NCI-H187 treated with DMSO at 0.1 percent for 48 hours (cell line): ENCODE data around the gene TIMM8B.
A peak's percentile ranks its signal among the peaks of the same experiment; 100 is the strongest.
"Not testable (repeated sequence)": the region's sequence is repeated elsewhere in the genome, so short reads cannot be mapped to it uniquely, and the experiment has no call there.

ENCODE experiments used
- DNase-seq: peaks from one replicate; lab custom pipeline; 2025; lab: John Stamatoyannopoulos, UW

The TIMM8B gene, protein sequence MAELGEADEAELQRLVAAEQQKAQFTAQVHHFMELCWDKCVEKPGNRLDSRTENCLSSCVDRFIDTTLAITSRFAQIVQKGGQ

GRCh38 chr11:112086422-112087191 lies at the start of gene TIMM8B, which contains the start of gene SDHD:
TIMM8B (minus strand) TSS chr11:112086756; CDS start chr11:112086723, 33 bp downstream.
SDHD (plus strand) TSS chr11:112086873; CDS start chr11:112086908, 35 bp downstream.
- DNase-seq, result peak; percentile 91

GRCh38 chr11:112134473-112134872 lies 47.9 kb upstream of the TIMM8B start:
- DNase-seq, result no peak

GRCh38 chr11:112132737-112133136 lies 46.2 kb upstream of the TIMM8B start:
- DNase-seq, result no peak

DNA sequence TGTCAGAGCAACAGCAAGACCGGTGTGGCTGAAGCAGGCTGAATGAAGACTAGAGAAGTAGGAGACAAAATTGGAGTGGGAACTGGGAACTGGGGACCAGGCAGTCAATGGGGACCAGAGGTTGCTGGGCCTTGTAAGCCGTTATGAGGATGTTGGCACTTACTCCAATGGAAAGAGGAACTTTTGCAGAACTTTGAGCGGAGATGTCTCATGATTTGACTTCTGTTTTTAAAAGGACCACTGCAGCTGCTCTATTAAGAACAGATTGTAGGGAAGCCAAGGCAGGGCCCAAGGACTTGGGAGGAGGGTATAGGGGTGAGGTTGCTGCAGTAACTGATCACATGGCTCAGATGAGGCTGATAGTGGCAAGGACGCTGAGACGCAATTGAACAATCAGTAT lies 43.1 kb upstream of the TIMM8B start:
- no peak for DNase-seq

DNA sequence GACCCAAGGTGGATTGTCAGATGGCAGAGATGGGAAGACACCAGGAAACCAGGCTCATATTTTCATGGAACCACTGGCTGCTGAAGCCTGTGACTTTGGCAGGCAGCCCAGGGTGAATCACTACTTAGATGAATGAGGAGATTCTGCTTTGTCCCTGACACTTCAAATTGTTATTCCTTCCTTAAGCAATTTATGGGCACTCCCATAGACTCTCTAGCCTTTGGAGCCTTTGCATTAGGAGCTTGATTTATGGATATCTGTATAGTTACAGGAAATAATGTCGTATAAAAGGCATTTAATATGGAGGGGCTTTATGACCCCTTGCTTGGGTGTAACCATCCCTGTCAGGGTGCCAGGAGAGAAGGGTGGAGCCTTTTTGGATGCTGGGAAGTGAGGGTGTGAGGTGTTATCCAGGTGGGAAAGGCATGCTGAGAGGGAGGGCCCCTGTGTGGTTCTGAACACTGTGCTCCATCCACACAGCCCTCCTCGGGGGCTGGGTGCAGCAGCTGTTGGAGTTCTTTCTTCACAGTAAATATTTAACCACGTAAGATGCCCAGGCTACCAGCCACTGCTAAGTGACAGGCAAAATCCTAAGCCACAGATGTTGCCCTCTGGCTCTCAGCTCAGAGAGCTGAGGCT lies 42.0 kb upstream of the TIMM8B start:
- DNase-seq, result peak; percentile 80

- no peak for DNase-seq
These were observed 40.5 kb upstream of the TIMM8B start for GRCh38 chr11:112127056-112127455.

DNA sequence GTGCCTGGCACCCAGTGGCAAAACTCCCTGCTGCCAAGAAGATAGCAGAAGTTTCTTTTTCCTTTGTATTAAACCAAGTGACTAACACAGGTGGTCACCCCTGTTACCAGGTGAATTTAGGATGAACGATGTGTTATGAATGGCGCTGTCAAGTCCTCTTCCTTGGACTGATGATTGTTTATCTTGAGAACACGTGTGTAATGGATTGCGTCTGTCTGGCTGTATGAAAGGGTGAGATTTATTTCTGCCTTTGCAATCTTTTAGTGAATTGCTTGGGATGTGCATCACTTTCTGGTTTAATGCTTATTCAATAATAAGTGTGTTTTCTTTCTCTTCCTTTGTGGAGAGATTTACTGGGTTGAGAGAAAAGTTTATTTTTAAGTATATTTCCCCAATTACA lies 36.6 kb upstream of the TIMM8B start:
- DNase-seq, result no peak

GRCh38 chr11:112121981-112122615 lies 35.5 kb upstream of the TIMM8B start:
- DNase-seq, result no peak

- no peak for DNase-seq
These were observed 31.6 kb upstream of the TIMM8B start for GRCh38 chr11:112118176-112118575.

- DNase-seq, result no peak
These were observed 28.8 kb upstream of the TIMM8B start for GRCh38 chr11:112115386-112115785.

DNA sequence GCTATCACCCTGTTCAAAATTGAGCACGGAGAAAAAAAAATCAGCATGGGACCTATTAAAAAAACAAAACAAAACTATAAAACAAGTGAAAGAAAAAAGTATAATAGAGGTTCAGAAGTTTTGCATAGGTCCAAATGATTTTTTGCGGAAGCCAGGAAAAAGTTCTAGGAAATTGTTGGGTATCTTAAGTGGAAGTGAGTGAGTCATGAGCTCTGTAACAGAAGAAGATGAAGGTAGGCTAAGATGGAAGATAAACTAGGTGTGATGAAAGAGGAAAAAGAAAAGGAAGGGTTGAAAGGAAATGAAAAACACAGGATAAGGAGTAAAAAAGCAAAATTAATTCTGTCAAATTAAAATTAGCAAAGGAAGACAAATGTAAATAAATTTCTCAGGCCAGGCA lies 27.9 kb upstream of the TIMM8B start:
- no peak for DNase-seq

GRCh38 chr11:112113539-112114457 lies 27.2 kb upstream of the TIMM8B start:
- peak; percentile 58 for DNase-seq

DNA sequence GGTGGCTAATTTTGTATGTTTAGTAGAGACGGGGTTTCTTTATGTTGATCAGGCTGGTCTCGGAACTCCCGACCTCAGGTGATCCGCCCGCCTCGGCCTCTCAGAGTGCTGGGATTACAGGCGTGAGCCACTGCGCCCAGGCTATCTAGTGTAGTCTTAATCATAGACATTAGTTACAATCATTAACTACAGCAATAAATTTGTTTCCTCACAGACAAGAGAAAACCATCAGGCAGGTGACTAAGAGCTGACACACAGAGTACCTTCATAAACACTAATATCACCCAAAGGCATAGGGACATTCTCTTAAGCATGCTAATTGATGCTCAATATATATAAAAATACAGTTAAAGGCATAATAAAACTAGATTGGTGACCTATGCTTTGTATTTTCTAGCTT lies 19.5 kb upstream of the TIMM8B start:
- DNase-seq, result no peak

DNA sequence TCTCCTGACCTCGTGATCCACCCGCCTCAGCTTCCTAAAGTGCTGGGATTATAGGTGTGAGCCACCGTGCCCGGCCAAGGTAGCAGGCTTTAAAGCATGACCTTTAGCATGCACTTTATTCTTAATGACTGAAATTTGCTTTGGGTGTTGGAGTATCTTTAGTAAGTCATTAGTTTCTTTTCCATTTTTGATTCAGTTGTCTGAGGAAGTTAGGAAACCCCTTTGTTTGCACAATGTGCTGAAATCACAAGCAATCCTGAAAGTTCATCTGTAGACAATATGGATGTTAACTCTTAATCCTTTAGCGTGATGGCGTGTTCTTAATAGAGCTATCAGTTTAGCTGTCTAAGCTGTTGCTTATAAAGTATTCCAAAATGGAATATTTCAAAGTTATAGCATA lies 16.9 kb upstream of the TIMM8B start:
- no peak for DNase-seq

GRCh38 chr11:112100462-112100861 lies 13.9 kb upstream of the TIMM8B start:
- DNase-seq, result no peak

DNA sequence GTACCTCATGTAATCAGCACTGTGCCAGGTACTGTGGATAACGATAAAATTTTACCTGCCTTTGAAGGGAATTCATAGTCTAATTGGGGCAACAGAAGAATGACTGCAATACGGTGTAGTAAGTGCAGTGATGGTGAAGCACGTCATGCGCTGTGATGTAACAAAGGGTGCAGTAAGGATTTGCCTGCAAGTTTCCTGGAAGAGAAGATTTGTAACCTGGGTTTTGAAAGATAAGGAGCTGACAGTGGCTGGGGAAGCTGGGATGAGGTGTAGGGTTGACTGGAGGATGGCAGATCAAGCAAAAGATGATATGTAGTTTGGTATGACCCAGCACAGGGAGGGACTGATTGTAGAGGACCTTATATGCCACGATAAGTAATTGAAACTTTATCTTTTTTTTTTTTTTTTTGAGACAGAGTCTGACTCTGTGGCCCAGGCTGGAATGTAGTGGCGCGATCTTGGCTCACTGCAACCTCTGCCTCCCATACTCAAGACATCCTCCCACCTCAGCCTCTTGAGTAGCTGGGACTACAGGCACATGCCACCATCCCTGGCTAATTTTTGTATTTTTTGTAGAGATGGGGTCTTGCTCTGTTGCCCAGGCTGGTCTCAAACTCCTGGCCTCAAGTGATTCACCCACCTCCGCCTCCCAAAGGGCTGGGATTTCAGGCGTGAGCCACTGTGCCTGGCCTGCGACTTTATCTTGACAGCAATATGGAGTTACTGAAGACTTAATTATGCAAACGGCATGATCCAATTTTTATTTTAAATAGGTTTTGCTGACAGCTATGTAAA lies 11.4 kb upstream of the TIMM8B start:
- DNase-seq, result no peak

- no peak for DNase-seq
These were observed 9.6 kb upstream of the TIMM8B start for GRCh38 chr11:112096194-112096593.

- DNase-seq, result not testable (repeated sequence)
These were observed 8.7 kb upstream of the TIMM8B start for GRCh38 chr11:112095302-112095701.

DNA sequence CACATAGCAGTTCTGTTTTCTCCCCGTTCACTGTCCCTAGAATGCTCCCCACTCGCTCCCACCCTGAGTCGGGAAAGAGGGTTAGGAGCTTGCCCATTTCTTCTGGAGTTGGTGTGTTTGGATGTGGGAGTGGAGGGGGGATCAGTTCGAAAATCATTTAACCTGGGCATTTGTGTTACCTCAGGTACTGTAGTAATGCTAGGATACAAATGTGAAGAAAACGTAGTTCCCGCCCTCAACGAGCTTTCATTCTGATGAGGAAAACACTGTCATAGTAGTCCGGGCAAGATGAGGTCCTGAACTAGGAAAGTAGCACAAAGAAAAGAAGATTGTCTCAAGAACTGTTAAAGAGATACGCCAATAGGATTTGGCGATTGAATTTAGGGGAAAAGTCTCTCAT lies 656 bp upstream of the TIMM8B start:
- DNase-seq, result no peak

GRCh38 chr11:112085822-112086421 lies 634 bp downstream of the TIMM8B start:
- DNase-seq, result no peak

DNA sequence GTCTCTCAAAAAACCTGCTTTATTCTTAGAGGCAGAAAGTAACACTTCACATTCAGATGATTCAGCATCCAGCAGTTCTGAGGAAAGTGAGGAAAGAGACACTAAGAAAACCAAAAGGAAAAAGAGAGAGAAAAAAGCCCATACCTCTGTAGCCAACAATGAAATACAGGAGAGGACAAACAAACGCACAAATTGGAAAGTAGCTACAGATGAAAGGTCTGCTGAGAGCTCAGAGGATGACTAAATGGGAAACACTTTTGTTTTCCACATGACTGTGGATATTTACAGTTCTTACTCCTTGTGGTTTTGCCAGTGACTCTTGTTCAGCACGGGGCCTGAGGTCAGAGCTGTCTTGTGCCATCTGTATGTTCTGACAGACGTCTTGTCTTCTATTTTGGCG lies 3.8 kb downstream of the TIMM8B start:
- DNase-seq, result no peak
